Colon (tissue), 2 donors: ENCODE data around the gene CDHR2.

Source experiments
- FAIRE-seq: peaks from 2 replicates; lab custom pipeline; 2012; peaks lifted over from hg19 to GRCh38; lab: Jason Lieb, UNC
- donor health status: control.
- donor health status: control.

Gene CDHR2

GRCh38 chr5:176548967-176549444 lies at the start of gene CDHR2:
Gene CDHR2, plus strand, starts transcription at chr5:176549342. Its CDS starts 16,011 bp downstream, at chr5:176565353.
- FAIRE-seq: no peak

GRCh38 chr5:176500511-176500910 lies 48.6 kb upstream of the CDHR2 start:
- FAIRE-seq: no peak

DNA sequence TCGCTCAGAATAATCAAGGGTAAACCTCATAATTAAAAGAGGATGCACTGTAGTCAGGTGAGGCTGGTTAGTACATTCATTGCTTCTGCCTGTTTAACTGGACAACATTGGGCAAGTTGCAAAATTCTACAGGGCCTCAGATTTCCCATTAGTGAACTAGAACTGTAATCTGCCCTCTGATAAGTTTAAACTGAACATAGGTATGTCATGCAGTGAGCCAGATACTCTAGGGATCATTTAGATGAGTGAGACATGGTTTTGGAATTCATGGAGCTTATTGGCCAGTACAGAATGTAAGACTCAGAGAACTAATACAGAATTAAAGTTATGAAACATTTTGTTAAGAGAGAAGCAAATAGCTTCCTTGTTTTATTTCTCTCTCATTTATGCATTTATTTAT lies 47.8 kb upstream of the CDHR2 start:
- no peak for FAIRE-seq

GRCh38 chr5:176503496-176503895 lies 45.6 kb upstream of the CDHR2 start:
- no peak for FAIRE-seq

- no peak for FAIRE-seq
Observed at GRCh38 chr5:176507911-176508310, 41.2 kb upstream of the CDHR2 start.

DNA sequence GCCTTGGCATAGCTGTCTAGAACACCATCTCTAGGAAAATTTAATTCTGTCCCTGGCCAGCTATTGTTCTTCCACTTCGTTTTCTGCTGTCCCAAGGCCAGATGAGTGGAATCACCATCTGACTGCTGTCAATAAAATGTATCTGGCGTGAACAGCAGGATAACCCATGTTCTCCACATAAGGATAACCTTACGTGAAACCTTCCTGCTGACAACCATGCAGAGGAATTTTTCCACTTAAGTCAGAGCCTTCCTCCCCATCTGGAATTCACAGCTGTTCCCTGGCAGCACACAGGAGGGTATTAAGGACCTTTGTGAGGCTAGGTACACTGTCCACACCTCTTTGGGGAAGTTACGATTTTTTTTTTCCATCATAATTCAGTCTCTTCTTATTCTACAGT lies 40.5 kb upstream of the CDHR2 start:
- no peak for FAIRE-seq

DNA sequence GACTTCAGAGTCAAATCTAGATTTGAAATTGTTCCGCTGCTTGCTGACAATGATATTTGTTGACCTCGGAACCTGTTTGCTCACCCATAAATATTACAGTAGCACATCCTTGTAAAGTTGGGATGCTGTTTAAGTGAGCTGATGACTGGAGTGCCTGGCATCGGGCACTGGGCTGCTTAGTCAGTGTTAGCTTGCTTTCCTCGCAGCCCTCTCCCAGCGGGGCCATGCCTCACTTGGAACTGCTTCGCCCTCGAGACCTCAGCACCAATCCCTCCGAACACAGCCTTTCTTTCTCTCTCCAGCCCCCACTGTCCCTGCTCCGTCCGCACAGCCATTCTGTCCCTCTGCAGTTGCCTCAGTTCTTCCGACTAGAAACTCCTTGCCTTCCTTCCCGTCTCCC lies 35.4 kb upstream of the CDHR2 start:
- no peak for FAIRE-seq

DNA sequence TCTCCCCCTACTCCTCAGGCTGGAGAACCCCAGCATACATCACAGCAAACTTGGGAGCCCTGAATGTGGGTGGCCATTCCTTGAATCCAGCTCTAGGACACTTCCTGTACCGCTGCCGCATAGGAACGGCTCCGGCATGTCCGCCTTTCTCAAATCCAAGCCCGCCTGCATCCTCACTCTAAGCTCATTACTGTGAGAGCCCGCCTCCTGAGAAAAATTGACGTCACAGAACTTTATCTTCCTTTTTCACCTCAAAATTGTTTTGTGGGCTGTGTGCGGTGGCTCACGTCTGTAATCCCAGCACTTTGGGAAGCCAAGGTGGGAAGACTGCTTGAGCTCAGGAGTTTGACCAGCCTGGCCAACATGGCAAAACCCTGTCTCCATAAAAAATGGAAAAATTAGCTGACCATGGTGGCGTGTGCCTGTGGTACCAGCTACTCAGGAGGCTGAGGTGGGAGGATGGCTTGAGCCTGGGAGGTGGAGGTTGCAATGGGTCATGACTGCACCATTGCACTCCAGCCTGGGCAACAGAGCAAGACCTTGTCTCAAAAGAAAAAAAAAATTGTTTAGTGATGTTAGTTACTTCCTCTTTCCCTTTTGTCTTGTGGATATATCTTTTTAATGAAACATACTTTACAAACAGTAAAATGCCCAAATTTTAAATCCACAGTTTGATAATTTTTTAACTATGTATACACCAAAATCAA lies 34.7 kb upstream of the CDHR2 start:
- no peak for FAIRE-seq

DNA sequence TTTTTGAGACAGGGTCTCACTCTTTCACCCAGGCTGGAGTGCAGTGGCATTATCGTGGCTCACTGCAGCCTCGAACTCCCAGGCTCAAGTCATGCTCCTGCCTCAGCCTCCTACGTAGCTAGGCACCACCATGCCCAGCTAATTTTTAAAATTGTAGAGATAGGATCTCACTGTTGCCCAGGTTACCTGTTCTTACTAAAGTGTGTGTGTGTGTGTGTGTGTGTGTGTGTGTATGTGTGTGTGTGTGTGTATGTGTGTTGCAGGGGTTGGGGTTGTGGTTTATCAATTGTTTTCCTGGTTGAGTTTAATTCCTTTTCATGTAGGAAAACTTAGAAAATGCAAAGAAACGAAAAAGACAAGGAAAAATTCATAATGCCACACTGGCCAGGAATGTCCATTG lies 33.7 kb upstream of the CDHR2 start:
- no peak for FAIRE-seq

- FAIRE-seq: no peak
Observed at GRCh38 chr5:176517053-176517661, 32.0 kb upstream of the CDHR2 start.

DNA sequence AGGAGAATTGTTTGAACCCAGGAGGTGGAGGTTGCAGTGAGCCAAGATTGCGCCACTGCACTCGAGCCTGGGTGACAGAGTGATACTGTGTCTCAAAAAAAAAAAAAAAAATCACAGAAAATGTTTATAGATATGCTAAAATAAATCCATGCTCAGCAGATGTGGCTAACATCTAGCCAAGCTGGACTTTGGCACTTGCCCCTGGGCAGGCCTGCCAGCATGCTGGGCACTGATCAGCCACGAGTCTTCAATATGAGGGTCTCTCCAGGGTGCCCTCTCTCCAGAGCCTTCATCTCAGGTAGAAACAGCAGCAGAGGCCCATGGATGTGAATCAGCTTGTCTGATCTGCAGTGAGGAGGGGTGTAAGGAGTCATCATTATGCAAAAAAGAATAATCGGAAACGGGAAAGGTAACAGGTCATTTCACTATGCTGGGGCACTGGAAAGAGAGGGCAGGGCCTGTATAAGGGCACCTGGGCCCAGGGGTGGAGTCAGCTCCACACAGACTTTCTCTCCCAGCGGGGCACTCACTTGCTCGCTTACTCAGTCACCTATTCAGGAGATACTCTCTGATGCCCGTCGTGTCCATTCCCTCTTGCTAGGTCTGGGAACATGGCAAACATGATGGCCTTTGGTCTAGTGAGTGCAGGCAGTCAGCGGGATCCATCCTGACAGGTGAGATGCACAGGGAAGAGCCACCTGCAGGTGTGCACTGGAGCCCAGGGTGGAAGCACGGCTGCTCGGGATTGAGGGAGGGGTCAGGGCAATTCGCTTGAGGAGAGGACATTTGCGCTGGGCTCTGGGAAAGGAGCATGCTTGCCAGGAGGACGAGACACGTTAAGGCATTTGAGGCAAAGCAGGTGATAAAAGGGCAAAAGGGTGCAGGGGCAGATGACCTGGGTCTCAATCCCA lies 29.1 kb upstream of the CDHR2 start:
- no peak for FAIRE-seq

DNA sequence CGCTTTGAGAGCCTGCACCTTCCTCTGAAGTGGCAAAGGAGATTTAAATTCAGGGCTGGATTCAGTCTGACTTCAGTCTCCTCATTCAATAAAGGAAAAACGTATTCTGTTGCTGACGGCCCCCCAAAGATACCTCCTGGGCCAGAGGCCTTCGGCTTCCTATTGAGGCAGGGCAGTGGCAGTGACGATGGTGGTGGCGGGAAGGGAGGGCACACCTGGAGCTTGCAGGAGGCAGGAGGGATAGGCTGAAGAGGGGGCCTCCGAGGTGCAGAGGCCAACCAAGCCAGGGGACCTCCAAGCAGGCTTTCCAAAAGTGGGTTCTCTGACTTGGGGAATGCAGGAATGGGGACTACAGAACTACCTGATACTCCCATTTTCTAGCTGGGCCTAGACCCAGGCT lies 27.9 kb upstream of the CDHR2 start:
- no peak for FAIRE-seq

- FAIRE-seq: no peak
Observed at GRCh38 chr5:176521699-176522263, 27.4 kb upstream of the CDHR2 start.

- no peak for FAIRE-seq
Observed at GRCh38 chr5:176524138-176524537, 25.0 kb upstream of the CDHR2 start.

DNA sequence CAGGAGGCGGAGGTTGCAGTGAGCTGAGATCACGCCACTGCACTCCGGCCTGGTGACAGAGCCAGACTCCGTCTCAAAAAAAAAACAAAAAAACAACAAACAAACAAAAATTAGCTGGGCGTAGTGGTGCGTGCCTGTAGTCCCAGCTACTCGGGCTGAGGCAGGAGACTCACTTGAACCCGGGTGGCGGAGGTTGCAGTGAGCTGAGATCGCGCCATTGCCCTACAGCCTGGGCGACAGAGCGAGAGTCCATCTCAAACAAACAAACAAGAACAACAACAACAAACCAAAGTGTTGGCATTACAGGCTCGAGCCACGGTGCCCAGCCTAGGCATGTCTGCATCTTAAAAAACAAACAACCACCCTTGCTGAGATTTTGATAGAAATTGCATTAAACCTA lies 24.2 kb upstream of the CDHR2 start:
- FAIRE-seq: no peak

DNA sequence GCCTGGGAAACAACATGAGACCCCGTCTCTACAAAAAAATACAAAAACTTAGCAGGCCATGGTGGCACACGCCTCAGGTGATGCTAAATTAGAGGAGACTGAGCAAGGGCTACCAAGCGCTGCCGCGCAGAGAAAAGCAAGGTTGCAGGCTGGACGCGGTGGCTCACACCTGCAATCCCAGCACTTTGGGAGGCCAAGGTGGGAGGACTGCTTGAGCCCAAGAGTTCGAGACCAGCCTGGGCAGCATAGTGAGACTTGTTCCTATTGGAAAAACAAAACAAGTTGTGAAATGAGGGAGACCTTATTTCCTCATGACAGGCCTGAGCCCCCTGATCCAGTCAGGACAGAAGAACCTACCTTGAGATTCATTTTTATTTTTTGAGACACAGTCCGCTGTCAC lies 23.5 kb upstream of the CDHR2 start:
- no peak for FAIRE-seq

DNA sequence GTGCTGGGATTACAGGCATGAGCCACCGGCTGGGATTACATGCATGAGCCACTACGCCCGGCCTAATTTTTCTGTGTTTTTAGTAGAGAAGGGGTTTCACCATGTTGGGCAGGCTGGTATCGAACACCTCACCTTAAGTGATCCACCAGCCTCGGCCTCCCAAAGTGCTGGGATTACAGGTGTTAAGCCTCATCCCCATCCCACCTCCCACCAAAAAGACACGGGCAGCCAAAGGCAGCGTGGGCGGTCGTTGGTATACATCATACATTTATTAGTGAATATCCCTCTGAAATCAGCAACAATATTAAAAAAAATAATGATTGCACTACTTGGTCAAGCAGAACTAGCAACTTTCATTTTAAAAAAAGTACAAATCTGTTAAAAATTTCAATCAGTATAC lies 22.7 kb upstream of the CDHR2 start:
- FAIRE-seq: no peak

DNA sequence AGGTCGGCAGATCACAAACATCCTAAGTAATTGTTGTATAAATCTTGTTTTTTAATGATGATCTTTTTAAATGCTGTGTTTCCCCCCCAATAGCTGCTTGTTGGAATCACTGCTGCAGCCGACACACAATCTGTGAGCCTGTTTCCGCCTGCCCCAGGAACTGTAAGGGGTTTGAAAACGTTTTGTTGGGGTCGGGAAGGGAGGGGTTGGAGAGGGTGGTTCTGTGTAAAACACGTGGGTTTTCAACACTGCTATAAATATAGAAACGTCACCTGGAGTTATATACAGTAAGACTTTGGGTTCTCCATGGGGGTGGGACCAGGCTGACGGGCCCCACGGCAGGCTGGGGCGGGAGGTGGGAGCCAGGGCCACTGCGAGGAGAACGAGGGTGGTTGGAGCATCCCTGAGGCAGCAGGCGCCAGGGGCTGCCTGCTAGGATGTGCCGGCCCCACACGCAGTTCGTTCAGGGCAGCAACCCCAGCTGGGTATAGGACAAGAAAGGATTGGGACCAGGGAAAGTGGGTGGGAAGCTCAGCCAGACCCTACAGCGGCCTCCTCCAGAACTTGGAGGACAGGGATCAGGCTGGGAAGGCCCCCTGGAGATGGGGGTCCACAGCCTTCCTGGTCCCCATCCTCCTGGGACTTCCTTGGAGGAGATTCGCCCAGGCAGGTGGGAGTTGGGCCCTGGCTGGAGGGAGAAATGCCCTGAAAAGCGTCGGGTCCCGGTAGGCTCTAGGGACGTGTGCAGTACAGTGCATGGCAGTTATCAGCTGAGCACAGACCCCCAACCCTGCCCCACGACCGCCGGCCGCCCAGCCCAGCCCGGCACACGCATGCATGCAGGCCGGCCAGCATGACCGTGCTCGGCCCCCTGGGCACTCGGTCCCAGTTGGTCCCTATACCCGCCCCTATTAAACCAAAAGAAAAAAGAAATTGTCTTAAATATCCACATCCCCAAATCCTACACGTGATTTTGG lies 21.6 kb upstream of the CDHR2 start:
- FAIRE-seq: no peak

- no peak for FAIRE-seq
Observed at GRCh38 chr5:176528301-176528700, 20.8 kb upstream of the CDHR2 start.

DNA sequence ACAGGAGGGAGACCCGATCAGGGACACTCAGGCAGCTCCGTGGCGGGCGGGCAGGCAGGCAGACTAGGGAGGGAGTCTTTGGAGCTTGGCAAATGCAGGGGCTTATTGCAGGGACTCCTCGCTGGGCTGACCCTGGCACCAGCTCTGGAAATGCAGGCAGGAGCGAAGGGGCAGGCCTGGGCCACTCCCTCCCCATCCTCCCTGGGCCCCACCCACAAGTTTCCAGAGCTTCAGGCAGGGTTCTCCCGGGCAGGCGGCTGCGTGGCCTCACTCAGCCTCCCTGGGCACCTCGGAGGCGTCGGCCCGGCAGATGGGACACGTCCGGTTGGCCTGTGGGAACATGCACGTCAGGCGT lies 20.4 kb upstream of the CDHR2 start:
- no peak for FAIRE-seq

DNA sequence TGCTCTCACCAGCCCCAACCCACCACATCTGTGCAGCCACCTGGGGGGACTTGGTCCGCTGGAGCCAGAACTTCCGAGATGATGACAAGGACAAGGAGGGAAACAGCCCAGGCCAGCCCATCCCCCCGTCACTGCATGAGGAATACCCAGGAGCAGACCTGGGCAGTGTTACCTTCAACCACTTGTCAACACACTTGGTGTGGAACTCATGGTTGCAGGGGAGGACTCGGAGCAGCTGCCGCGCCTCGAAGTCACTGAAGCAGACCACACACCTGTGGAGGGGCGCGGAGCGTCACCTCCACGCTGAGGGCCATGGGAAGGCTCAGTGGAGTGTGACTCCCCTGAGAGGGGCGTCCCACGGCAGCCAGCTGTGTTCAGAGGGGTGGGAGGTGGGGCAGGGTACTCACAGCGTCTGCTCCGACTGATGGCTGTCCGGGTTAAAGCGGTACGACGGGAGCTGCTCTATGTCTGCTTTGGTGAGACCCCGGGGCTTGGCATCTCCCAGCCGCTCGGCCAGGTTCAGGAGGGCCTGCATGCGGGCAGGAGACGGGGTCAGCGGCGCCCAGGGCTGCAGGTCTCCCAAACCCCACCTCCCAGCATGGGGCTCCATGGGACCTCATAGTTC lies 19.9 kb upstream of the CDHR2 start:
- no peak for FAIRE-seq
